MM.1S (cell line): ENCODE data around the gene CCN2.

Experiments used
- DNase-seq: peaks from one replicate; pipeline ENCODE4 v3.0.0-alpha.2; 2015
- H2AFZ ChIP-seq: fragments of 300-600 bp; sonication (generic); 2 replicates; pipeline ENCODE4 v1.6.0; 2016; ENCODE audit warnings: antibody characterized with exemption, low read length
- H3F3A ChIP-seq: fragments of 300-600 bp; sonication (generic); 2 replicates; pipeline ENCODE4 v1.6.1; 2016; ENCODE audit warnings: mild to moderate bottlenecking, antibody characterized with exemption, low read length, moderate library complexity, mixed read lengths; ENCODE audit not compliant: insufficient read depth
- H3K27ac ChIP-seq: fragments of 300-600 bp; sonication (generic); 2 replicates; pipeline ENCODE4 v1.5.1; 2016; ENCODE audit warnings: mild to moderate bottlenecking, low read length
- H3K27me3 ChIP-seq: fragments of 300-600 bp; sonication (generic); replicated peaks from 2 replicates; pipeline ENCODE4 v1.6.0; 2016; ENCODE audit warnings: low read length; ENCODE audit not compliant: insufficient read depth
- H3K36me3 ChIP-seq: fragments of 300-600 bp; sonication (generic); replicated peaks from 2 replicates; pipeline ENCODE4 v1.6.1; 2016; ENCODE audit warnings: mild to moderate bottlenecking, low read length, mixed read lengths; ENCODE audit not compliant: insufficient read depth
- H3K4me1 ChIP-seq: fragments of 300-600 bp; sonication (generic); 2 replicates; pipeline ENCODE4 v1.6.1; 2016; ENCODE audit warnings: low read length, mixed read lengths
- H3K4me2 ChIP-seq: fragments of 300-600 bp; sonication (generic); 2 replicates; pipeline ENCODE4 v1.6.0; 2016; ENCODE audit warnings: low read depth, low read length
- H3K4me3 ChIP-seq: fragments of 300-600 bp; sonication (generic); 2 replicates; pipeline ENCODE4 v1.5.1; 2016; ENCODE audit warnings: low read length, mixed read lengths
- H3K79me2 ChIP-seq: fragments of 300-600 bp; sonication (generic); 2 replicates; pipeline ENCODE4 v1.6.1; 2016; ENCODE audit warnings: mixed run types, low read length, mixed read lengths
- H3K9ac ChIP-seq: fragments of 300-600 bp; sonication (generic); 2 replicates; pipeline ENCODE4 v1.6.1; 2016; ENCODE audit warnings: low read length, mixed read lengths
- H3K9me2 ChIP-seq: fragments of 300-600 bp; sonication (generic); replicated peaks from 2 replicates; pipeline ENCODE4 v1.6.1; 2016; ENCODE audit warnings: mild to moderate bottlenecking, low read length, mixed read lengths; ENCODE audit not compliant: insufficient read depth
- H3K9me3 ChIP-seq: fragments of 300-600 bp; sonication (generic); replicated peaks from 2 replicates; pipeline ENCODE4 v1.6.1; 2016; ENCODE audit warnings: mild to moderate bottlenecking, low read length, mixed read lengths; ENCODE audit not compliant: insufficient read depth
- H4K20me1 ChIP-seq: fragments of 300-600 bp; sonication (generic); 2 replicates; pipeline ENCODE4 v1.6.1; 2016; ENCODE audit warnings: mild to moderate bottlenecking, low read length, moderate library complexity, mixed read lengths; ENCODE audit not compliant: insufficient read depth
- EZH2 ChIP-seq: fragments of 300-600 bp; sonication (generic); optimal IDR thresholded peaks from 2 replicates; pipeline ENCODE3; 2017; ENCODE audit warnings: low read depth, mild to moderate bottlenecking, antibody characterized with exemption, low read length, mixed read lengths
- EZH2phosphoT487 ChIP-seq: fragments of 300-600 bp; sonication (generic); IDR thresholded peaks from 2 replicates; pipeline ENCODE4 v1.6.1; 2018; ENCODE audit warnings: antibody characterized with exemption, low read length
- TF ChIP-seq, protein P1 (sequence below): fragments of 300-600 bp; sonication (generic); IDR thresholded peaks from 2 replicates; pipeline ENCODE4 v1.5.1; 2016; ENCODE audit warnings: antibody characterized with exemption, low read length, mixed read lengths

Gene CCN2

DNA sequence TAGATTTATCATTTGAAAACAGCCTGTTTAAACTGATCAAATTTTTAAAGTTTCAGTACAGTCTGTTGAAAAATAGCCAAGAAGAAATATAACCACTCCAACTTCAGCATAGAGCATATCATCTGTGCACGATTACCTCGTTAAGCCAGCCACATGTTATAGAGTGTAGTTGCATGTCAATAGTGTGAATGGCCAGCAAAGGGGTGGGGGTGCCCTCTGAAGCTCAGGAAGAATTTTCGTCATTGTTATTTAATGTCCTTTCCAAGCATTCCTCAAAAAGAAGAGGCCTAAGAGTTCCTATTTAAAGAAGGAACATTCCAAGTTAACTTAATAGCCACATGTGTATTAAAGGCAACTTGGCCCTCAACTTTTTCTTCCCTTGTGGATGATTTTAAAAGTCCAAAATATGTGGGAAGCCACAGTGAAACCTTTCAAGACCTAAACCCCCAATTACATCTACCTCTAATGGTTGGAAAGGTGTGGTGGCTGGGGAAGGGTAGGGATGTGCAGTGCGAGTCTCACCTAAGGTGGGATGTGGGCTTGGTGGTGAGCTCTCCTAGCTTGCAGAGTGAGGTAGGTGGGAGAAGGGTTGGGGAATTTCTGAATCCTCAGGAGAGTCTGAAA lies 1.8 kb upstream of the CCN2 start:
- Histone ChIP-seq H3K4me2 (no peak overlapping the region), H3K9me2 (no peaks in the 10 kb centered on the region), H3K79me2 (no peaks in the 10 kb centered on the region), H3F3A (no peaks in the 10 kb centered on the region), H3K27me3 (no peaks in the 10 kb centered on the region; the same call in 1 of the 2 replicates), H4K20me1 (no peaks in the 10 kb centered on the region), H3K4me1 (no peaks in the 10 kb centered on the region), H2AFZ (no peak overlapping the region), H3K27ac (no peak overlapping the region), H3K4me3 (no peak overlapping the region), H3K9me3 (no peaks in the 10 kb centered on the region), H3K9ac (no peak overlapping the region), H3K36me3 (no peaks in the 10 kb centered on the region)
- no peak for TF ChIP-seq EZH2phosphoT487
- no peak for TF ChIP-seq EZH2
- TF ChIP-seq, protein P1, sequence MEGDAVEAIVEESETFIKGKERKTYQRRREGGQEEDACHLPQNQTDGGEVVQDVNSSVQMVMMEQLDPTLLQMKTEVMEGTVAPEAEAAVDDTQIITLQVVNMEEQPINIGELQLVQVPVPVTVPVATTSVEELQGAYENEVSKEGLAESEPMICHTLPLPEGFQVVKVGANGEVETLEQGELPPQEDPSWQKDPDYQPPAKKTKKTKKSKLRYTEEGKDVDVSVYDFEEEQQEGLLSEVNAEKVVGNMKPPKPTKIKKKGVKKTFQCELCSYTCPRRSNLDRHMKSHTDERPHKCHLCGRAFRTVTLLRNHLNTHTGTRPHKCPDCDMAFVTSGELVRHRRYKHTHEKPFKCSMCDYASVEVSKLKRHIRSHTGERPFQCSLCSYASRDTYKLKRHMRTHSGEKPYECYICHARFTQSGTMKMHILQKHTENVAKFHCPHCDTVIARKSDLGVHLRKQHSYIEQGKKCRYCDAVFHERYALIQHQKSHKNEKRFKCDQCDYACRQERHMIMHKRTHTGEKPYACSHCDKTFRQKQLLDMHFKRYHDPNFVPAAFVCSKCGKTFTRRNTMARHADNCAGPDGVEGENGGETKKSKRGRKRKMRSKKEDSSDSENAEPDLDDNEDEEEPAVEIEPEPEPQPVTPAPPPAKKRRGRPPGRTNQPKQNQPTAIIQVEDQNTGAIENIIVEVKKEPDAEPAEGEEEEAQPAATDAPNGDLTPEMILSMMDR = no peak
- DNase-seq = no peak

- Histone ChIP-seq H3K27ac (no peak overlapping the region), H3K9ac (no peak overlapping the region)
Measured at GRCh38 chr6:131951576-131952230, 531 bp upstream of the CCN2 start.

DNA sequence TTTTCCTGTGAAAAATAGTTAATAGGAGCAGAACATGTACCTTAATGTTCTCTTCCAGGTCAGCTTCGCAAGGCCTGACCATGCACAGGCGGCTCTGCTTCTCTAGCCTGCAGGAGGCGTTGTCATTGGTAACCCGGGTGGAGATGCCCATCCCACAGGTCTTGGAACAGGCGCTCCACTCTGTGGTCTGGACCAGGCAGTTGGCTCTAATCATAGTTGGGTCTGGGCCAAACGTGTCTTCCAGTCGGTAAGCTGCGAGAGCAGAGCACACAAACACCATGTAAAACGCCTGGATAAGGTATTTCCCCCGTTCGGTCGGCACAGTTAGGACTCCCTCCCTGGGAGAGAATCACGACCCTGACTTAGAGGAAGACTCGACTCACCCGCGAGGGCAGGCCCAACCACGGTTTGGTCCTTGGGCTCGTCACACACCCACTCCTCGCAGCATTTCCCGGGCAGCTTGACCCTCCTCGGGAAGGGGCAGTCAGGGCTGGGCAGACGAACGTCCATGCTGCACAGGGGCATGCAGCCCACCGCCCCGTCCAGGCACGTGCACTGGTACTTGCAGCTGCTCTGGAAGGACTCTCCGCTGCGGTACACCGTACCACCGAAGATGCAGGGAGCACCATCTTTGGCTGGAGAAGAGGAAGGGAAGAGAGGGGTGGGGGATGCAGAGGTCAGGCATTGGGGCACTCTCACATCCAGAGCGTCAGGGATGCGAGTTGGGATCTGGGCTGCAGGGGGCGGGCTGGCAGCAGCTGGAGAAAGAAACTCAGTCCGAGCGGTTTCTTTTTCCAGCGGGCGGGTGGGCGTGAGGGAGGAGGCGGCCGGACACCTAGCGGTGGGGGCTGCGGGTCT lies 1.0 kb downstream of the CCN2 start:
- peak; percentile 56 for DNase-seq
- H3K79me2 ChIP-seq = no peaks in the 10 kb centered on the region
- H3K4me1 ChIP-seq = peaks cover 24% of the 10 kb centered on the region
- H3F3A ChIP-seq = peaks cover 8% of the 10 kb centered on the region; the same call in 1 of the 2 replicates
- no peaks in the 10 kb centered on the region for H3K9me2 ChIP-seq
- no peak overlapping the region for H2AFZ ChIP-seq
- H3K9ac ChIP-seq = no peak overlapping the region
- H3K9me3 ChIP-seq = no peaks in the 10 kb centered on the region
- H3K27me3 ChIP-seq = no peaks in the 10 kb centered on the region; the same call in 1 of the 2 replicates
- H3K27ac ChIP-seq = no peak overlapping the region
- no peaks in the 10 kb centered on the region for H3K36me3 ChIP-seq
- H3K4me3 ChIP-seq = peak overlapping the region; percentile 40; the same call in 1 of the 2 replicates
- H4K20me1 ChIP-seq = no peaks in the 10 kb centered on the region
- H3K4me2 ChIP-seq = peak overlapping the region; percentile 6; the same call in 1 of the 2 replicates
- TF ChIP-seq EZH2 = no peak
- TF ChIP-seq, protein P1 = peak; percentile 41

More at GRCh38 chr6:131951576-131952230, 531 bp upstream of the CCN2 start:
- H3F3A ChIP-seq = 0 out of 2 replicates have a peak, but pooled peaks cover 3% of the 10 kb centered on the region
- no peak for DNase-seq
- peak overlapping the region; percentile 34; the same call in 1 of the 2 replicates for H3K4me3 ChIP-seq
- H3K9me3 ChIP-seq = no peaks in the 10 kb centered on the region
- no peak for TF ChIP-seq EZH2
- TF ChIP-seq, protein P1 = no peak
- TF ChIP-seq EZH2phosphoT487 = no peak
- H3K36me3 ChIP-seq = no peaks in the 10 kb centered on the region
- H3K27me3 ChIP-seq = no peaks in the 10 kb centered on the region; the same call in 1 of the 2 replicates
- no peaks in the 10 kb centered on the region for H3K79me2 ChIP-seq
- H2AFZ ChIP-seq = no peak overlapping the region
- H3K4me1 ChIP-seq = peaks cover 10% of the 10 kb centered on the region
- no peaks in the 10 kb centered on the region for H4K20me1 ChIP-seq
- no peaks in the 10 kb centered on the region for H3K9me2 ChIP-seq
- peak overlapping the region; percentile 21; the same call in 1 of the 2 replicates for H3K4me2 ChIP-seq
